CD4-positive, alpha-beta T cell treated with Interleukin-6 at 100 ng/mL for 8 hours (primary cell): Measurements from ENCODE around the gene OR10C1.
"Not testable (repeated sequence)": the region's sequence is repeated elsewhere in the genome, so short reads cannot be mapped to it uniquely, and the experiment has no call there.

ENCODE experiments used
- DNase-seq: peaks from one replicate; pipeline ENCODE4 v3.0.0-alpha.2; 2020; ENCODE audit warnings: mixed read lengths, low spot score

The OR10C1 gene

DNA sequence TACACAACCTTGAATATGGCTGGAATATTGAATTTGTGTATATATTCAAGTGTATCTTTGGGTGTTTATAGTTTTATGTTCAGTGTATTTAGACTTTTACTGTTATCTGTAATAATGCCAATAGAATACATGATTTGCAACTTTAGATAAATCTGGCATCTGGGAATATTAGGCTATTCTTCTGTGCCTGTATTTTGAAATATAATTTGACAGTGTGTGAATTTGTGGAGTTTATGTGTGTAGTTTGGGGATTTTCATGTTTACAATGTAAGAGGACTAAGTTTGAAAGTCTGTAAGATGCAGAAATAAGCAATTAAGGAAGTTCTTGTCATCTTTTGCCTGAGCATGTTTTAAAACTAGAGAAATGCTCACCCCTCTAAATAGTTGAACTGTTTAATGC lies at the start of gene OR10C1:
TSS of gene OR10C1 (plus strand) at position 301 of the 400 bp plus-strand sequence. CDS start 710 bp downstream, outside the sequence.
- no peak for DNase-seq

DNA sequence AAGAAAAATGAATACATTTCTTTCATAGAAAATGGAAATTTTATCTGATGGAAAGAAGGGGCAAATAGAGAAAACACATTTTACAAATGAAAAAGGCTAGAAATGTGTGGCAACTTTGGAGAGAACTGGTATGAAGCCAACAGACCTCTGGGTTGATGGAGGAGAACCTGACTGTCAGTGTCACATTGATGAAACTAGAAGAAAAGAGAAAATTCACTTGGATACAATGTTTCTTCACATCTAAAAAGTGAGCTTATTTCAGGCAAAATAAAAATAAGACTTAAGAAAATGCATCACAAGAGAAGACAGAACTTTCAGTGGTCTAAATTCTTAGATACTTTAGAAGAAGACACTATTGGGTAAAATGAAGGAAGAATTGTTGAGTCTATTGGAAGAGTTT lies 43.8 kb upstream of the OR10C1 start, which contains the start of gene OR12D2:
TSS of gene OR12D2 (plus strand) at position 301 of the 400 bp plus-strand sequence. CDS start 1,069 bp downstream, outside the sequence.
- DNase-seq = no peak

DNA sequence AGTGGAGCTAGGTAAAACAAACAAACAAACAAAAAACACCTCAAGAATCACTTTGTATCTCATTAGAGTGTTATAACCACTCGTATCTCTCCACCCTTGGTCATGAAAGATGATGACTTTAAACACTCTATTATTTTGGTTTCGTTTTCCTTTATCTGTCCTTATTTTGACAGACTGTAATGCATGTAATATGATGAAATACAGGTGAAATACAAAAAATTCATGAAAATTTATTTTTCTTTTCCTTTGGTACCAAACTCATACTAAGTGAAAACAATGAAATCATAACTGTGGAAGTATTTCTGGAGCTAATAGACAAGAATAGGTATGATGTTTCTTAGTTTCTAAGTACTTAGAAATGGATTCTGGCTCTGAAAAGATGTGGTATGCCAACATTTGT lies 39.6 kb upstream of the OR10C1 start:
- no peak for DNase-seq

GRCh38 chr6:29403801-29404200 lies 35.3 kb upstream of the OR10C1 start:
- DNase-seq = no peak

GRCh38 chr6:29414588-29414987 lies 24.5 kb upstream of the OR10C1 start, which contains the start of gene OR12D1:
Gene OR12D1 (plus strand): TSS chr6:29414928.
- DNase-seq = no peak

GRCh38 chr6:29419516-29419915 lies 19.6 kb upstream of the OR10C1 start:
- no peak for DNase-seq

- DNase-seq = no peak
Observed at GRCh38 chr6:29424168-29424567, 14.9 kb upstream of the OR10C1 start.

- no peak for DNase-seq
Observed at GRCh38 chr6:29424575-29424974, 14.5 kb upstream of the OR10C1 start.

DNA sequence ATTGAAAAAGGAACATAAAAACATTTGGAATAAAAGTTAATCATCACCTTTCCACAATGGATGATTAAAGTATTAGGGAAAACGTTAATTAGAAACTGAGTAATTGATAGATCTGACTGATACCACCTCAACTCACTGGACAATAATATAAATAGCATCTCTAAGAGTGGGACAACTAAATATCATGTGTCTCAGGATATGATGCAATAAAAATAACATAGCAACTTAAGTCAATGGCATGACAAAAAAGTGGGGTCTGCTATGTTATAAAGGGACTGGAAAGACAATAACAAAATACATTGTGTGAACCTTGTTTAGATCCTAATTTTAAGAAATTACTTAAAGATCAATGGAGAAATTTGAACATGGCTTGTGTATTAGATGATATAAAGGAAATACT lies 14.0 kb upstream of the OR10C1 start:
- no peak for DNase-seq

GRCh38 chr6:29426654-29427053 lies 12.5 kb upstream of the OR10C1 start:
- DNase-seq = no peak

DNA sequence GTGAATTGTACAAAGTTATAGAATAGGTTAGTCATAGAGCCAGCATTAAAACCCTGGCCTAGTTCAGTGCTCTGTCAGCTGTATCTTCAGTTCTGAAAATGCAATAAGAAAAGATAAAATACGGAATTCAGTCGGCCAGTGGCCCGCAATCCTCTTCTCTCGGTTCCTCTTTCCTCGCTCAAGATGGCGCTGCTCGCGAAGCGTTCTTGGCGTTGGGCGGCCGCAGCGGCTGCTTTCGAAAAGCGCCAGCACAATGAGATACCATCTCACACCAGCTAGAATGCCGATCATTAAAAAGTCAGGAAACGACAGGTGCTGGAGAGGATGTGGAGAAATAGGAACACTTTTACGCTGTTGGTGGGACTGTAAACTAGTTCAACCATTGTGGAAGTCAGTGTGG lies 2.4 kb upstream of the OR10C1 start:
- not testable (repeated sequence) for DNase-seq

GRCh38 chr6:29442719-29443118 lies 3.6 kb downstream of the OR10C1 start:
- no peak for DNase-seq

- DNase-seq = not testable (repeated sequence)
Observed at GRCh38 chr6:29444031-29444430, 4.9 kb downstream of the OR10C1 start.

DNA sequence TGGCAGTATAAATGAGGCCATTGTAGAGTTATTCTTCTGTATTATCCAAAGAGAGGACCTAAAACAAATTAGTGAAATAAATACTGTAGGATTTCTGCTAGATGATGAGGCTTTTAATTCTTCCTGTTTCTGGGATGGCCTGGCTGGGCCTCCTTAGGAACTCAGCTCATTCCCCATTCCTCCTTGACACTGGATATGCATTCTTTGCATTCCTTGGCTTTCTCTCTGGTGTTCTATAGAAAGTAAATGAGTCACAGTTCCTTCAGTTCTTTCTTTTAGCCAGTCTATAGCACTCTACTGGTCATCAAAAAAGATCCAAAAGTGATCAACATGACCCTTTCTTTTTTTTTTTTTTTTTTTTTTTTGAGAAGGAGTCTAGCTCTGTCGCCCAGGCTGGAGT lies 8.6 kb downstream of the OR10C1 start:
- DNase-seq = no peak

- no peak for DNase-seq
Observed at GRCh38 chr6:29451471-29452193, 12.5 kb downstream of the OR10C1 start.

DNA sequence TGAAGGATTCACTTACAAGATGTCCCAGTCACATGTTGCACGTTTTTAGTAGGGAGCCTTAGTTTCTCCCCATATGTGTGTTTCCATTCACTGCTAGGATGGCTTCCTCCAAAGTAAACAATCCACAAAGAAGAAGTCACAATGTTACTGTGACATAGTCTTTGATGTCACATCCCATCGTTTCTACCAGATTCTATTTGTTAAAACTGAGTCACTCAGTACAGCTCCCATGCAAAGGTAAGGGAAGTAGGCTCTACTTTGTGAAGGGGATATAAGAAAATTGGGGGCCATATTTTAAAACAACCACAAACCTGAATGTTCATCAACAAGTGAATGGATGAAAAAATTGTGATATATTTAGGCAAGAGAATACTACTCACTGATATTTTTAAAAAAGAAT lies 17.9 kb downstream of the OR10C1 start, which contains the start of the genes OR11A1 and OR2H1:
TSS of gene OR11A1 (minus strand) at position 101 of the 400 bp plus-strand sequence. CDS start 29,430 bp downstream, outside the sequence.
TSS of gene OR2H1 (plus strand) at position 185 of the 400 bp plus-strand sequence. CDS start 4,615 bp downstream, outside the sequence.
- no peak for DNase-seq

DNA sequence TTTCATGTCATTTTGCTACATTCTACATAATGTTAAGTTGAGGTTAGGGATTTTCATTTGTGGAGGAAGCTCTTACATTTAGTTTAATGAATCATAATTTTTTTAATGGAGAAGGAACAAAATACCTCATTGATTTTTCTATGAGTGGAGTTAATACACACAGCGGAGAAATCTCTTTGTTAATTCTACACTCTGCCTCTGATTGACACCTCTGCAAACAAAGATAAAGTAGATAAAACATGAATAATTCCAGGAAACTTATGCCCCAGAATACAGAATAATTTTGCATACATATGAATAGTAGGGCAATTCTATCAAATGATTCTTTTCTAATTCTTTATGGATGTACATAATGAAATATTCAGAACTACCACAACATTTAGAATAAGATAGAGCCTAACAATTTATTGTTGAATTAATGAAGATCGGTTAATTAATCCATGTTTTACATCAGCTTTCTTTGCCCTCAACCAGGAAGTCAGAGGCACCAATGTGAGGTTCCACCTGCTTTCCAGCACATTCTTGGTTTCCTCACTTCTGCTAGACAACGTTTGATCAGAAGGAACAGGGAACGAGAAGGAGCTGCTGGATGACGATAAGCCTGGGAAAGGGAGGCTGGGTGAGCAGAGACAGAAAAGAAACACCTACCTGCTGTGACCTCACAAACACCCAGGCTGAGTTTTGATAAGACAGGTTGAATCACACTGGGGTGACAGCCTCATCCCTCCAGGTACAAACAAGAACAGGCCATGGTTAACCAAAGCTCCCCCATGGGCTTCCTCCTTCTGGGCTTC lies 22.1 kb downstream of the OR10C1 start:
- DNase-seq = no peak

GRCh38 chr6:29462022-29462421 lies 22.9 kb downstream of the OR10C1 start:
- no peak for DNase-seq

GRCh38 chr6:29465279-29465678 lies 26.2 kb downstream of the OR10C1 start:
- no peak for DNase-seq

- no peak for DNase-seq
Observed at GRCh38 chr6:29465801-29466200, 26.7 kb downstream of the OR10C1 start.

GRCh38 chr6:29466241-29466640 lies 27.1 kb downstream of the OR10C1 start:
- no peak for DNase-seq

DNA sequence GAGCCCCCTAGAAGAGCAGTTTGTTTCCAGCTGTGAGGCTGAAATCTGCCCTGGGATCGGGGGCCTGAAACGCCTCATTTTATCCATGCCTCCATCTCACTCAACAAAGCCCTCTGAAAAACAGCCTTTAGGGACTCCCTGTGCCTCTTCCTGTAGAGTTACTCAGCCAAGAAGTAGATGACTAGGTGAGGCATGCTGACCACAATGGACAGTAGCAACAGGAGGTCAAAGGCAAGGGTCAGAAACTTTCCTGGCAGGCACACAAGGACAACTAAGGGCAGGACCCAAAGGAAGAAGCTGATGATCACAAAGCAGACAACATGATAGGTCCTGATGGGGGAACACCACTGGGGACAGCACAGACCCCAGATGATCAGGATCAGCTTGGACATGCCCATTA lies 35.9 kb downstream of the OR10C1 start:
- DNase-seq = no peak

GRCh38 chr6:29477923-29478450 lies 38.9 kb downstream of the OR10C1 start:
- no peak for DNase-seq
